HepG2 (cell line): Measurements from ENCODE around the gene PPP4R4. TPM values are rescaled to one million over a fixed set of nuclear protein-coding genes. Genes with fewer than 3 reads are reported as not detected.
"Not testable (repeated sequence)": the region's sequence is repeated elsewhere in the genome, so short reads cannot be mapped to it uniquely, and the experiment has no call there.

ENCODE experiments used
- AHR ChIP-seq: IDR thresholded peaks from 2 replicates; pipeline ENCODE4 v1.6.1; 2018; ENCODE audit warnings: missing genetic modification reagents, missing compliant biosample characterization
- BHLHE40 ChIP-seq: IDR thresholded peaks from 2 replicates; pipeline ENCODE4 v1.6.1; 2011; ENCODE audit warnings: low read length, improper control_type of control experiment
- FOXP1 ChIP-seq, 2 experiments: fragments of 450-650 bp in 1 of 2; IDR thresholded peaks; 2 replicates each; pipeline ENCODE4 v1.6.1; 2017 to 2018; ENCODE audit warnings: antibody characterized with exemption in 1 of 2
- GATAD1 ChIP-seq: IDR thresholded peaks from 2 replicates; pipeline ENCODE4 v1.6.1; 2016; ENCODE audit warnings: missing genetic modification reagents, missing compliant biosample characterization
- HMG20B ChIP-seq: conservative IDR thresholded peaks from 2 replicates; pipeline ENCODE4 v1.6.1; 2016; ENCODE audit warnings: missing genetic modification reagents, missing compliant biosample characterization
- KMT2A ChIP-seq: sonication (generic); formaldehyde crosslinking; IDR thresholded peaks from 2 replicates; pipeline ENCODE4 v1.4.0; 2020; ENCODE audit warnings: missing genetic modification reagents
- MED1 ChIP-seq: sonication (generic); formaldehyde crosslinking; IDR thresholded peaks from 2 replicates; pipeline ENCODE4 v1.4.0; 2020; ENCODE audit warnings: missing genetic modification reagents
- MXI1 ChIP-seq: IDR thresholded peaks from 3 replicates; pipeline ENCODE4 v1.6.1; 2012; ENCODE audit warnings: low read depth, low read length, inconsistent platforms, borderline replicate concordance
- NCOA2 ChIP-seq: sonication (generic); formaldehyde crosslinking; IDR thresholded peaks from 2 replicates; pipeline ENCODE4 v1.8.0; 2022; ENCODE audit warnings: inconsistent platforms
- POGZ ChIP-seq: sonication (generic); formaldehyde crosslinking; IDR thresholded peaks from 2 replicates; pipeline ENCODE4 v1.4.0; 2020; ENCODE audit warnings: mild to moderate bottlenecking, missing genetic modification reagents
- POLR2AphosphoS5 ChIP-seq: IDR thresholded peaks from 2 replicates; pipeline ENCODE4 v1.6.1; 2012; ENCODE audit warnings: low read depth, low read length
- RBFOX2 ChIP-seq: fragments of 200-400 bp; formaldehyde crosslinking; IDR thresholded peaks from 2 replicates; pipeline ENCODE4 v1.6.1; 2017; ENCODE audit warnings: low read depth, mild to moderate bottlenecking, low read length
- SMAD3 ChIP-seq: sonication (generic); formaldehyde crosslinking; IDR thresholded peaks from 2 replicates; pipeline ENCODE4 v1.4.0; 2020; ENCODE audit warnings: missing genetic modification reagents
- TAF1 ChIP-seq: sonication (generic); formaldehyde crosslinking; IDR thresholded peaks from 2 replicates; pipeline ENCODE4 v1.4.0; 2020; ENCODE audit warnings: missing genetic modification reagents
- YEATS4 ChIP-seq: sonication (generic); formaldehyde crosslinking; IDR thresholded peaks from 2 replicates; pipeline ENCODE4 v1.4.0; 2020; ENCODE audit warnings: missing genetic modification reagents, borderline replicate concordance
- ZNF44 ChIP-seq: sonication (generic); formaldehyde crosslinking; IDR thresholded peaks from 2 replicates; pipeline ENCODE4 v1.5.1; 2020; ENCODE audit warnings: mild to moderate bottlenecking, missing genetic modification reagents
- ZNF556 ChIP-seq: sonication (generic); formaldehyde crosslinking; IDR thresholded peaks from 2 replicates; pipeline ENCODE4 v1.4.0; 2020; ENCODE audit warnings: mild to moderate bottlenecking, missing genetic modification reagents, borderline replicate concordance
- polyA plus RNA-seq, 8 experiments: library from polyadenylated mRNA; depleted of rRNA in 3 of 8; stranded (reverse) in 7 of 8; unstranded in 1 of 8; fragments of >200 nt; fragmentation: Illumina TruSeq in 4 of 8; extraction: Trizol in 4 of 8; gene quantifications; 2 replicates each; pipeline versions ENCODE4 v1.2.1 to v1.2.3, GENCODE V29; 2011 to 2016; ENCODE audit warnings: low read depth in 4 of 8, missing spikeins in 1 of 8, mixed read lengths in 1 of 8; ENCODE audit not compliant: insufficient read depth in 1 of 8
- total RNA-seq, 5 experiments: library from RNA; depleted of rRNA; stranded (reverse); fragments of >200 nt; fragmentation: Illumina TruSeq; extraction: Trizol; gene quantifications; 2 replicates each; pipeline ENCODE4 v1.2.3, GENCODE V29; 2016; ENCODE audit warnings: low read depth in 1 of 5
- TF ChIP-seq, protein P1 (sequence below): sonication (generic); IDR thresholded peaks from 2 replicates; pipeline ENCODE4 v1.6.1; 2016; ENCODE audit warnings: low read depth, borderline replicate concordance
- TF ChIP-seq, protein P2 (sequence below): sonication (generic); formaldehyde crosslinking; conservative IDR thresholded peaks from 2 replicates; pipeline ENCODE4 v1.4.0; 2020; ENCODE audit warnings: missing genetic modification reagents
- TF ChIP-seq, protein P3 (sequence below): IDR thresholded peaks from 2 replicates; pipeline ENCODE4 v1.6.1; 2016; ENCODE audit warnings: low read depth
- TF ChIP-seq, protein P4 (sequence below): sonication (generic); formaldehyde crosslinking; IDR thresholded peaks from 2 replicates; pipeline ENCODE4 v1.5.1; 2020; ENCODE audit warnings: mild to moderate bottlenecking, missing genetic modification reagents, moderate library complexity
- TF ChIP-seq, protein P5 (sequence below): sonication (generic); formaldehyde crosslinking; IDR thresholded peaks from 2 replicates; pipeline ENCODE4 v1.8.1; 2023; ENCODE audit warnings: mild to moderate bottlenecking, missing genetic modification reagents

PPP4R4 gene
- total and polyA plus RNA-seq, 2 of the 13 experiments (the other 11 are each of a cell fraction or from before 2014, with no cell fraction given): 9.5 to 19.8 TPM

DNA sequence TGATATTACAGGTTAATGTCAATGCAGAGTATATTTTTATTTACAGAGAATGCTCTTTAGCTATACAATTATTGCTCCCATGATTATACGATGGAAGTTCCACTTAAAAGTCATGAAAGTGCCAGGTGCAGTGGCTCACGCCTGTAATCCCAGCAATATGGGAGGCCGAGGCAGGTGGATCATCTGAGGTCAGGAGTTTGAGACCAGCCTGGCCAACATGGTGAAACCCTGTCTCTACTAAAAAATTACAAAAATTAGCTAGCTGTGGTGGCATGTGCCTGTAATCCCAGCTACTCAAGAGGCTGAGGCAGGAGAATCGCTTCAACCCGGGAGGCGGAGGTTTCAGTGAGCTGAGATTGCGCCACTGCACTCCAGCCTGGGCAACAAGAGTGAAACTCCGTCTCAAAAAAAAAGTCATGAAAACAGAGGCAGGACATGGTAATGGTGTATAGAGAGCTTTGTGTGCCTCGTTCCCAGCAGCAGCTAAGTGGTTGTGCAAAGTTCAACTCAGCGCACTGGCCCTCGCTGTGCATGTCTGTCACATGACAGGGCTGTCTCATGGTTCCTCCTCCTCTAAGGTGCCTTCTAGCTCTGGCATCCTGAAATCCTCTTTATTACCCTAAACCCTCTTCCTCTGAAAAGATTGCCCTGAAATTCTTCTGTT, 102.9 kb downstream of the PPP4R4 start (continued):
- TF ChIP-seq, protein P1, sequence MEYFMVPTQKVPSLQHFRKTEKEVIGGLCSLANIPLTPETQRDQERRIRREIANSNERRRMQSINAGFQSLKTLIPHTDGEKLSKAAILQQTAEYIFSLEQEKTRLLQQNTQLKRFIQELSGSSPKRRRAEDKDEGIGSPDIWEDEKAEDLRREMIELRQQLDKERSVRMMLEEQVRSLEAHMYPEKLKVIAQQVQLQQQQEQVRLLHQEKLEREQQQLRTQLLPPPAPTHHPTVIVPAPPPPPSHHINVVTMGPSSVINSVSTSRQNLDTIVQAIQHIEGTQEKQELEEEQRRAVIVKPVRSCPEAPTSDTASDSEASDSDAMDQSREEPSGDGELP: 0 out of 2 replicates have a peak, but pooled peaks have one; percentile 32
- TF ChIP-seq, protein P2, sequence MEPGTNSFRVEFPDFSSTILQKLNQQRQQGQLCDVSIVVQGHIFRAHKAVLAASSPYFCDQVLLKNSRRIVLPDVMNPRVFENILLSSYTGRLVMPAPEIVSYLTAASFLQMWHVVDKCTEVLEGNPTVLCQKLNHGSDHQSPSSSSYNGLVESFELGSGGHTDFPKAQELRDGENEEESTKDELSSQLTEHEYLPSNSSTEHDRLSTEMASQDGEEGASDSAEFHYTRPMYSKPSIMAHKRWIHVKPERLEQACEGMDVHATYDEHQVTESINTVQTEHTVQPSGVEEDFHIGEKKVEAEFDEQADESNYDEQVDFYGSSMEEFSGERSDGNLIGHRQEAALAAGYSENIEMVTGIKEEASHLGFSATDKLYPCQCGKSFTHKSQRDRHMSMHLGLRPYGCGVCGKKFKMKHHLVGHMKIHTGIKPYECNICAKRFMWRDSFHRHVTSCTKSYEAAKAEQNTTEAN (CRISPR knock-in tag): peak; percentile 68; the same call in 1 of the 2 replicates
- TF ChIP-seq MXI1 (peak; percentile 54; the same call in 1 of the 3 replicates), NCOA2 (CRISPR knock-in tag) (peak; percentile 75), MED1 (peak; percentile 89), POLR2AphosphoS5 (peak; percentile 52; the same call in 1 of the 2 replicates), ZNF556 (CRISPR knock-in tag) (peak; percentile 62; the same call in 1 of the 2 replicates), GATAD1 (CRISPR knock-in tag) (peak; percentile 86), SMAD3 (CRISPR knock-in tag) (peak; percentile 73; the same call in 1 of the 2 replicates), FOXP1 (CRISPR knock-in tag; IDR thresholded peaks at IDR 0.05) (0 out of 2 replicates have a peak, but pooled peaks have one; percentile 39), AHR (0 out of 2 replicates have a peak, but pooled peaks have one; percentile 60), KMT2A (CRISPR knock-in tag) (peak; percentile 55; the same call in 1 of the 2 replicates), POGZ (CRISPR knock-in tag) (peak; percentile 93), HMG20B (0 out of 2 replicates have a peak, but pooled peaks have one; percentile 40), RBFOX2 (peak; percentile 47; the same call in 1 of the 2 replicates), TAF1 (CRISPR knock-in tag) (peak; percentile 68; the same call in 1 of the 2 replicates), YEATS4 (peak; percentile 77), BHLHE40 (peak; percentile 29), ZNF44 (0 out of 2 replicates have a peak, but pooled peaks have one; percentile 53)
- TF ChIP-seq, protein P3, sequence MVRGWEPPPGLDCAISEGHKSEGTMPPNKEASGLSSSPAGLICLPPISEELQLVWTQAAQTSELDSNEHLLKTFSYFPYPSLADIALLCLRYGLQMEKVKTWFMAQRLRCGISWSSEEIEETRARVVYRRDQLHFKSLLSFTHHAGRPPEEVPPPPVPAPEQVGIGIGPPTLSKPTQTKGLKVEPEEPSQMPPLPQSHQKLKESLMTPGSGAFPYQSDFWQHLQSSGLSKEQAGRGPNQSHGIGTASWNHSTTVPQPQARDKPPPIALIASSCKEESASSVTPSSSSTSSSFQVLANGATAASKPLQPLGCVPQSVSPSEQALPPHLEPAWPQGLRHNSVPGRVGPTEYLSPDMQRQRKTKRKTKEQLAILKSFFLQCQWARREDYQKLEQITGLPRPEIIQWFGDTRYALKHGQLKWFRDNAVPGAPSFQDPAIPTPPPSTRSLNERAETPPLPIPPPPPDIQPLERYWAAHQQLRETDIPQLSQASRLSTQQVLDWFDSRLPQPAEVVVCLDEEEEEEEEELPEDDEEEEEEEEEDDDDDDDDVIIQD (CRISPR knock-in tag): peak; percentile 98
- TF ChIP-seq, protein P4, sequence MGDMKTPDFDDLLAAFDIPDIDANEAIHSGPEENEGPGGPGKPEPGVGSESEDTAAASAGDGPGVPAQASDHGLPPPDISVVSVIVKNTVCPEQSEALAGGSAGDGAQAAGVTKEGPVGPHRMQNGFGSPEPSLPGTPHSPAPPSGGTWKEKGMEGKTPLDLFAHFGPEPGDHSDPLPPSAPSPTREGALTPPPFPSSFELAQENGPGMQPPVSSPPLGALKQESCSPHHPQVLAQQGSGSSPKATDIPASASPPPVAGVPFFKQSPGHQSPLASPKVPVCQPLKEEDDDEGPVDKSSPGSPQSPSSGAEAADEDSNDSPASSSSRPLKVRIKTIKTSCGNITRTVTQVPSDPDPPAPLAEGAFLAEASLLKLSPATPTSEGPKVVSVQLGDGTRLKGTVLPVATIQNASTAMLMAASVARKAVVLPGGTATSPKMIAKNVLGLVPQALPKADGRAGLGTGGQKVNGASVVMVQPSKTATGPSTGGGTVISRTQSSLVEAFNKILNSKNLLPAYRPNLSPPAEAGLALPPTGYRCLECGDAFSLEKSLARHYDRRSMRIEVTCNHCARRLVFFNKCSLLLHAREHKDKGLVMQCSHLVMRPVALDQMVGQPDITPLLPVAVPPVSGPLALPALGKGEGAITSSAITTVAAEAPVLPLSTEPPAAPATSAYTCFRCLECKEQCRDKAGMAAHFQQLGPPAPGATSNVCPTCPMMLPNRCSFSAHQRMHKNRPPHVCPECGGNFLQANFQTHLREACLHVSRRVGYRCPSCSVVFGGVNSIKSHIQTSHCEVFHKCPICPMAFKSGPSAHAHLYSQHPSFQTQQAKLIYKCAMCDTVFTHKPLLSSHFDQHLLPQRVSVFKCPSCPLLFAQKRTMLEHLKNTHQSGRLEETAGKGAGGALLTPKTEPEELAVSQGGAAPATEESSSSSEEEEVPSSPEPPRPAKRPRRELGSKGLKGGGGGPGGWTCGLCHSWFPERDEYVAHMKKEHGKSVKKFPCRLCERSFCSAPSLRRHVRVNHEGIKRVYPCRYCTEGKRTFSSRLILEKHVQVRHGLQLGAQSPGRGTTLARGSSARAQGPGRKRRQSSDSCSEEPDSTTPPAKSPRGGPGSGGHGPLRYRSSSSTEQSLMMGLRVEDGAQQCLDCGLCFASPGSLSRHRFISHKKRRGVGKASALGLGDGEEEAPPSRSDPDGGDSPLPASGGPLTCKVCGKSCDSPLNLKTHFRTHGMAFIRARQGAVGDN (CRISPR knock-in tag): peak; percentile 74
- not testable (repeated sequence) for TF ChIP-seq FOXP1 (IDR thresholded peaks at IDR 0.05)
- TF ChIP-seq, protein P5, sequence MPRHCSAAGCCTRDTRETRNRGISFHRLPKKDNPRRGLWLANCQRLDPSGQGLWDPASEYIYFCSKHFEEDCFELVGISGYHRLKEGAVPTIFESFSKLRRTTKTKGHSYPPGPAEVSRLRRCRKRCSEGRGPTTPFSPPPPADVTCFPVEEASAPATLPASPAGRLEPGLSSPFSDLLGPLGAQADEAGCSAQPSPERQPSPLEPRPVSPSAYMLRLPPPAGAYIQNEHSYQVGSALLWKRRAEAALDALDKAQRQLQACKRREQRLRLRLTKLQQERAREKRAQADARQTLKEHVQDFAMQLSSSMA: 0 out of 2 replicates have a peak, but pooled peaks have one; percentile 41
